HepG2 (cell line): ENCODE data around the gene NELFCD. TPM values are rescaled to one million over a fixed set of nuclear protein-coding genes. Genes with fewer than 3 reads are reported as not detected.

Source experiments
- BHLHE40 ChIP-seq: IDR thresholded peaks from 2 replicates; pipeline ENCODE4 v1.6.1; 2011; ENCODE audit warnings: low read length, improper control_type of control experiment
- ELF4 ChIP-seq: sonication (generic); formaldehyde crosslinking; IDR thresholded peaks from 2 replicates; pipeline ENCODE4 v1.5.0; 2020; ENCODE audit warnings: missing genetic modification reagents, mild to moderate bottlenecking, moderate library complexity, borderline replicate concordance
- GABPA ChIP-seq, 2 experiments: IDR thresholded peaks; 2 replicates each; pipeline ENCODE4 v1.6.1; 2011 to 2016; ENCODE audit warnings: low read depth in 2 of 2, low read length in 1 of 2, missing biosample characterization in 1 of 2, missing genetic modification characterization in 1 of 2
- GLI4 ChIP-seq: sonication (generic); formaldehyde crosslinking; IDR thresholded peaks from 2 replicates; pipeline ENCODE4 v1.5.1; 2020; ENCODE audit warnings: missing genetic modification reagents, mild to moderate bottlenecking, moderate library complexity, borderline replicate concordance
- HMG20B ChIP-seq: conservative IDR thresholded peaks from 2 replicates; pipeline ENCODE4 v1.6.1; 2016; ENCODE audit warnings: missing genetic modification reagents, missing compliant biosample characterization
- KMT2A ChIP-seq: sonication (generic); formaldehyde crosslinking; IDR thresholded peaks from 2 replicates; pipeline ENCODE4 v1.4.0; 2020; ENCODE audit warnings: missing genetic modification reagents
- RBM22 ChIP-seq: fragments of 200-400 bp; formaldehyde crosslinking; optimal IDR thresholded peaks from 2 replicates; pipeline ENCODE3; 2017; ENCODE audit warnings: mild to moderate bottlenecking, low read length, moderate library complexity
- ZNF224 ChIP-seq: sonication (generic); formaldehyde crosslinking; IDR thresholded peaks from 2 replicates; pipeline ENCODE4 v1.5.0; 2020; ENCODE audit warnings: mild to moderate bottlenecking, missing genetic modification reagents
- ZNF253 ChIP-seq: sonication (generic); formaldehyde crosslinking; IDR thresholded peaks from 2 replicates; pipeline ENCODE4 v1.8.0; 2022; ENCODE audit warnings: mild to moderate bottlenecking, missing genetic modification reagents, borderline replicate concordance
- ZNF292 ChIP-seq: sonication (generic); formaldehyde crosslinking; IDR thresholded peaks from 2 replicates; pipeline ENCODE4 v1.8.1; 2022; ENCODE audit warnings: mild to moderate bottlenecking, low read depth, missing genetic modification reagents, borderline replicate concordance
- ZNF33B ChIP-seq: sonication (generic); formaldehyde crosslinking; IDR thresholded peaks from 2 replicates; pipeline ENCODE4 v1.5.1; 2020; ENCODE audit warnings: mild to moderate bottlenecking, missing genetic modification reagents
- ZNF354B ChIP-seq: sonication (generic); formaldehyde crosslinking; IDR thresholded peaks from 2 replicates; pipeline ENCODE4 v1.8.0; 2022; ENCODE audit warnings: mild to moderate bottlenecking, missing genetic modification reagents
- ZNF44 ChIP-seq: sonication (generic); formaldehyde crosslinking; IDR thresholded peaks from 2 replicates; pipeline ENCODE4 v1.5.1; 2020; ENCODE audit warnings: mild to moderate bottlenecking, missing genetic modification reagents
- ZNF547 ChIP-seq: sonication (generic); formaldehyde crosslinking; IDR thresholded peaks from 2 replicates; pipeline ENCODE4 v1.5.1; 2020; ENCODE audit warnings: mild to moderate bottlenecking, missing genetic modification reagents
- ZNF782 ChIP-seq: sonication (generic); formaldehyde crosslinking; IDR thresholded peaks from 2 replicates; pipeline ENCODE4 v1.4.0; 2020; ENCODE audit warnings: missing genetic modification reagents, mild to moderate bottlenecking, borderline replicate concordance
- polyA plus RNA-seq, 8 experiments: library from polyadenylated mRNA; depleted of rRNA in 3 of 8; stranded (reverse) in 7 of 8; unstranded in 1 of 8; fragments of >200 nt; fragmentation: Illumina TruSeq in 4 of 8; extraction: Trizol in 4 of 8; gene quantifications; 2 replicates each; pipeline versions ENCODE4 v1.2.1 to v1.2.3, GENCODE V29; 2011 to 2016; ENCODE audit warnings: low read depth in 4 of 8, missing spikeins in 1 of 8, mixed read lengths in 1 of 8; ENCODE audit not compliant: insufficient read depth in 1 of 8
- total RNA-seq, 5 experiments: library from RNA; depleted of rRNA; stranded (reverse); fragments of >200 nt; fragmentation: Illumina TruSeq; extraction: Trizol; gene quantifications; 2 replicates each; pipeline ENCODE4 v1.2.3, GENCODE V29; 2016; ENCODE audit warnings: low read depth in 1 of 5
- TF ChIP-seq, protein P1 (sequence below): sonication (generic); formaldehyde crosslinking; IDR thresholded peaks from 2 replicates; pipeline ENCODE4 v1.8.0; 2022; ENCODE audit warnings: mild to moderate bottlenecking, missing genetic modification reagents; ENCODE audit not compliant: insufficient replicate concordance
- TF ChIP-seq, protein P2 (sequence below): sonication (generic); formaldehyde crosslinking; IDR thresholded peaks from 2 replicates; pipeline ENCODE4 v1.5.1; 2020; ENCODE audit warnings: missing genetic modification reagents, mild to moderate bottlenecking, borderline replicate concordance
- TF ChIP-seq, protein P3 (sequence below): sonication (generic); formaldehyde crosslinking; IDR thresholded peaks from 2 replicates; pipeline ENCODE4 v1.4.0; 2020; ENCODE audit warnings: missing genetic modification reagents
- TF ChIP-seq, protein P4 (sequence below): sonication (generic); formaldehyde crosslinking; IDR thresholded peaks from 2 replicates; pipeline ENCODE4 v1.8.1; 2023; ENCODE audit warnings: missing genetic modification reagents, inconsistent platforms, borderline replicate concordance
- TF ChIP-seq, protein P5 (sequence below): sonication (generic); formaldehyde crosslinking; IDR thresholded peaks from 2 replicates; pipeline ENCODE4 v1.4.0; 2020; ENCODE audit warnings: missing genetic modification reagents

Gene NELFCD
- total and polyA plus RNA-seq, 2 of the 13 experiments (the other 11 are each of a cell fraction or from before 2014, with no cell fraction given), result 159 to 203 TPM

DNA sequence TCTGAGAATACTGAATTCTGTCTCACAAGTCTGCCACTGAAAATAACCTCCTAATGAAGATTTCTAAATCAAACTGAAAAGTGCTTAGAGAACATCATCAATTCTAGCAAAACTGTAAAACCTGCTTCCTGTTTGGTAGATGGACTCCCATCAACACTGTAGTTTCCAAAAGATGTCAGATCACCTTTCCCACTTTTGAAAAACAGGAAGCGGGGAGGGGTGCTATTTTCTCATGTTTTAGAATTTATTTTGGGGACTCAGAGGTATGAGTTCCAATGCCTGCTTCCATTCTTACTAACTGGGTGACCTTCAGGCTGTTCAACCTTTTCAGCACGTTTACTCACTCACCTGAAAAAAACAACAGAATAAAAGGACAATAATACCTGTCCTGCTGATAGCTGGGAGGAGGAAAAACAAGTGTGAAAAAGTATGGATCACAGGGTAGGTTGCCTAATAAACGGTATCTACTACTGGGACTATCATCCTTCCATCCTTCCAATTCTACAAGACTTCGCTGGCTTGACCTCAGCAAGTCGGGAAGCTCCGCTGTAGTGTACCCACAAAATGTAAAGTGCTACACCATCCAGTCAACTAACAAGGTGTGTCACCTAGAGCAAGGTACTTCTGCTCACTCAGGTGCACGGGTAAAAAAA lies 50.0 kb downstream of the NELFCD start (continued):
- TF ChIP-seq RBM22, result peak; percentile 24
- TF ChIP-seq, protein P1, sequence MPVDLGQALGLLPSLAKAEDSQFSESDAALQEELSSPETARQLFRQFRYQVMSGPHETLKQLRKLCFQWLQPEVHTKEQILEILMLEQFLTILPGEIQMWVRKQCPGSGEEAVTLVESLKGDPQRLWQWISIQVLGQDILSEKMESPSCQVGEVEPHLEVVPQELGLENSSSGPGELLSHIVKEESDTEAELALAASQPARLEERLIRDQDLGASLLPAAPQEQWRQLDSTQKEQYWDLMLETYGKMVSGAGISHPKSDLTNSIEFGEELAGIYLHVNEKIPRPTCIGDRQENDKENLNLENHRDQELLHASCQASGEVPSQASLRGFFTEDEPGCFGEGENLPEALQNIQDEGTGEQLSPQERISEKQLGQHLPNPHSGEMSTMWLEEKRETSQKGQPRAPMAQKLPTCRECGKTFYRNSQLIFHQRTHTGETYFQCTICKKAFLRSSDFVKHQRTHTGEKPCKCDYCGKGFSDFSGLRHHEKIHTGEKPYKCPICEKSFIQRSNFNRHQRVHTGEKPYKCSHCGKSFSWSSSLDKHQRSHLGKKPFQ (CRISPR knock-in tag), result peak; percentile 8
- TF ChIP-seq ZNF292 (CRISPR knock-in tag), result no peak
- TF ChIP-seq, protein P2, sequence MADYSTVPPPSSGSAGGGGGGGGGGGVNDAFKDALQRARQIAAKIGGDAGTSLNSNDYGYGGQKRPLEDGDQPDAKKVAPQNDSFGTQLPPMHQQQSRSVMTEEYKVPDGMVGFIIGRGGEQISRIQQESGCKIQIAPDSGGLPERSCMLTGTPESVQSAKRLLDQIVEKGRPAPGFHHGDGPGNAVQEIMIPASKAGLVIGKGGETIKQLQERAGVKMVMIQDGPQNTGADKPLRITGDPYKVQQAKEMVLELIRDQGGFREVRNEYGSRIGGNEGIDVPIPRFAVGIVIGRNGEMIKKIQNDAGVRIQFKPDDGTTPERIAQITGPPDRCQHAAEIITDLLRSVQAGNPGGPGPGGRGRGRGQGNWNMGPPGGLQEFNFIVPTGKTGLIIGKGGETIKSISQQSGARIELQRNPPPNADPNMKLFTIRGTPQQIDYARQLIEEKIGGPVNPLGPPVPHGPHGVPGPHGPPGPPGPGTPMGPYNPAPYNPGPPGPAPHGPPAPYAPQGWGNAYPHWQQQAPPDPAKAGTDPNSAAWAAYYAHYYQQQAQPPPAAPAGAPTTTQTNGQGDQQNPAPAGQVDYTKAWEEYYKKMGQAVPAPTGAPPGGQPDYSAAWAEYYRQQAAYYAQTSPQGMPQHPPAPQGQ (CRISPR knock-in tag), result 0 out of 2 replicates have a peak, but pooled peaks have one; percentile 69
- no peak for TF ChIP-seq KMT2A (CRISPR knock-in tag)
- TF ChIP-seq, protein P3, sequence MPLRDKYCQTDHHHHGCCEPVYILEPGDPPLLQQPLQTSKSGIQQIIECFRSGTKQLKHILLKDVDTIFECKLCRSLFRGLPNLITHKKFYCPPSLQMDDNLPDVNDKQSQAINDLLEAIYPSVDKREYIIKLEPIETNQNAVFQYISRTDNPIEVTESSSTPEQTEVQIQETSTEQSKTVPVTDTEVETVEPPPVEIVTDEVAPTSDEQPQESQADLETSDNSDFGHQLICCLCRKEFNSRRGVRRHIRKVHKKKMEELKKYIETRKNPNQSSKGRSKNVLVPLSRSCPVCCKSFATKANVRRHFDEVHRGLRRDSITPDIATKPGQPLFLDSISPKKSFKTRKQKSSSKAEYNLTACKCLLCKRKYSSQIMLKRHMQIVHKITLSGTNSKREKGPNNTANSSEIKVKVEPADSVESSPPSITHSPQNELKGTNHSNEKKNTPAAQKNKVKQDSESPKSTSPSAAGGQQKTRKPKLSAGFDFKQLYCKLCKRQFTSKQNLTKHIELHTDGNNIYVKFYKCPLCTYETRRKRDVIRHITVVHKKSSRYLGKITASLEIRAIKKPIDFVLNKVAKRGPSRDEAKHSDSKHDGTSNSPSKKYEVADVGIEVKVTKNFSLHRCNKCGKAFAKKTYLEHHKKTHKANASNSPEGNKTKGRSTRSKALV (CRISPR knock-in tag), result no peak
- 0 out of 2 replicates have a peak, but pooled peaks have one; percentile 22 for TF ChIP-seq ELF4
- peak; percentile 57 for TF ChIP-seq ZNF354B (CRISPR knock-in tag)
- TF ChIP-seq, protein P4, sequence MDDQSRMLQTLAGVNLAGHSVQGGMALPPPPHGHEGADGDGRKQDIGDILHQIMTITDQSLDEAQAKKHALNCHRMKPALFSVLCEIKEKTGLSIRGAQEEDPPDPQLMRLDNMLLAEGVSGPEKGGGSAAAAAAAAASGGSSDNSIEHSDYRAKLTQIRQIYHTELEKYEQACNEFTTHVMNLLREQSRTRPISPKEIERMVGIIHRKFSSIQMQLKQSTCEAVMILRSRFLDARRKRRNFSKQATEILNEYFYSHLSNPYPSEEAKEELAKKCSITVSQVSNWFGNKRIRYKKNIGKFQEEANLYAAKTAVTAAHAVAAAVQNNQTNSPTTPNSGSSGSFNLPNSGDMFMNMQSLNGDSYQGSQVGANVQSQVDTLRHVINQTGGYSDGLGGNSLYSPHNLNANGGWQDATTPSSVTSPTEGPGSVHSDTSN (CRISPR knock-in tag), result 0 out of 2 replicates have a peak, but pooled peaks have one; percentile 14
- TF ChIP-seq ZNF224 (CRISPR knock-in tag), result no peak
- 0 out of 2 replicates have a peak, but pooled peaks have one; percentile 12 for TF ChIP-seq HMG20B (CRISPR knock-in tag)
- no peak for TF ChIP-seq ZNF253 (CRISPR knock-in tag)
- TF ChIP-seq ZNF33B (CRISPR knock-in tag), result peak; percentile 60; the same call in 1 of the 2 replicates
- no peak for TF ChIP-seq GABPA (IDR thresholded peaks at IDR 0.05; ENCODE audit: low read depth, low read length)
- 0 out of 2 replicates have a peak, but pooled peaks have one; percentile 18 for TF ChIP-seq GABPA (CRISPR knock-in tag; IDR thresholded peaks at IDR 0.05; ENCODE audit: low read depth)
- TF ChIP-seq GLI4 (CRISPR knock-in tag), result peak; percentile 14; the same call in 1 of the 2 replicates
- TF ChIP-seq BHLHE40, result no peak
- TF ChIP-seq, protein P5, sequence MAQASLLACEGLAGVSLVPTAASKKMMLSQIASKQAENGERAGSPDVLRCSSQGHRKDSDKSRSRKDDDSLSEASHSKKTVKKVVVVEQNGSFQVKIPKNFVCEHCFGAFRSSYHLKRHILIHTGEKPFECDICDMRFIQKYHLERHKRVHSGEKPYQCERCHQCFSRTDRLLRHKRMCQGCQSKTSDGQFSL, result no peak
- TF ChIP-seq ZNF782 (CRISPR knock-in tag), result 0 out of 2 replicates have a peak, but pooled peaks have one; percentile 2
- TF ChIP-seq ZNF44, result peak; percentile 32; the same call in 1 of the 2 replicates
- no peak; the same call in 1 of the 2 replicates for TF ChIP-seq ZNF547 (CRISPR knock-in tag)
